Dermis blood vessel endothelial cell (primary cell): Measurements from ENCODE around the gene PCDH1. TPM values are rescaled to one million over a fixed set of nuclear protein-coding genes. Genes with fewer than 3 reads are reported as not detected.

Experiments used
- DNase-seq: peaks from one replicate; pipeline ENCODE4 v3.0.0; 2010
- total RNA-seq: library from RNA; depleted of rRNA; stranded (reverse); fragments of >200 nt; gene quantifications from 2 replicates; pipeline ENCODE4 v1.2.3, GENCODE V29; 2014

The PCDH1 gene
- total RNA-seq, 1 donor from 2014 or later, result 162 TPM

DNA sequence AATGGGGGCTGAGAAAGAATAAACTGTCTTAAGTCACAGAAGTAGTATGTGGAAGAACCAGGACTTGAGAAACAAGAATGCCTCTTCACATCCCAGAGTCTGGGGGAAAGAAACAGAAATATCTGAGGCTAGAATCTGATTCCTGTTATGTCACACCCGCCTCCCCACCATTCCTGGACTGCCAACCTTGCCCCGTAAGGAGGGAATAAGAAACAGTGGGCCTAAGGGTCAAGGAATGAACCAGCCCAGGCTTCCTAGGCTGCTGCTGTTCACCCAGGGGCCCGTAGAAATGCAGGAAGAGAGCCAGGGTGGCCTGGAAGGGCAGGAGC lies 4.3 kb downstream of the PCDH1 start:
- no peak for DNase-seq

GRCh38 chr5:141872496-141873356 lies 5.5 kb downstream of the PCDH1 start:
- DNase-seq, result no peak

GRCh38 chr5:141871870-141872269 lies 6.3 kb downstream of the PCDH1 start:
- DNase-seq, result no peak

DNA sequence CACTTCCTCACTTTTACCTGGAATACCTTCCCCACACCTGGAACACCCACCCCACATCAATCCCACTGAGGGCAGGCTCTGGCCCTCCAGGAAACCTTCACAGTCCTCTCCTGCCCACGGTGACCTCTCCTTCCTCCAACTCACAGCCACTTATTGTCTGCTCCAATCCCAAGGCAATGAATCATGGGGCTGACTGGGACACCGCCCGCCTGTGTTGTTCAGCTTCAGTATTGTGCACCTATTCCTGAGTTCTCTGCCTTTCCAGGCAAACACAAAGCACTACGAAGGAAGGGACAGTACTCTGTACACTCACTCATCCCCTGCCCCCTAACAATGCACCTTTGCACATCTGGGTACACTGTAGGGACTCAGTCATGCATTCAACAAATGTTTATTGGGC lies 7.3 kb downstream of the PCDH1 start:
- peak; percentile 76 for DNase-seq

DNA sequence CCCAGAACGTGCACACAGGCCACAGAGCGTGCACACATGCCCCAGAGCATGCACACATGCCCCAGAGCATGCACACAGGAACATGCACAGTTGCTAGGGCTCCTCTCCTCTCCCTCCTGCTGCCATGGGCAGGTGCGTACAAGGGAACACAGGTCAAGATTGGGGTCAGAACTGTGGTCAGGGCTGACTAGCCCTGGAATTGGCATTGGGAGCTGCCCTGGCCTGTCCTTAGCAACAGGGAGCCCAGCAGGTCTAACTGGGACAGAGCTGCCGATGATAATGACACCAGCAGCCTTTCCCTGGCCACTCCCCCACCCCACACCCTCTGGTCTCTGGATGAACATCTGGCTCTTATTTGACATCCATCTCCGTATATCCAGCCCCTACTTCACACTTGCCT lies 8.0 kb downstream of the PCDH1 start:
- DNase-seq, result no peak

- no peak for DNase-seq
Measured at GRCh38 chr5:141869514-141869913, 8.7 kb downstream of the PCDH1 start.

DNA sequence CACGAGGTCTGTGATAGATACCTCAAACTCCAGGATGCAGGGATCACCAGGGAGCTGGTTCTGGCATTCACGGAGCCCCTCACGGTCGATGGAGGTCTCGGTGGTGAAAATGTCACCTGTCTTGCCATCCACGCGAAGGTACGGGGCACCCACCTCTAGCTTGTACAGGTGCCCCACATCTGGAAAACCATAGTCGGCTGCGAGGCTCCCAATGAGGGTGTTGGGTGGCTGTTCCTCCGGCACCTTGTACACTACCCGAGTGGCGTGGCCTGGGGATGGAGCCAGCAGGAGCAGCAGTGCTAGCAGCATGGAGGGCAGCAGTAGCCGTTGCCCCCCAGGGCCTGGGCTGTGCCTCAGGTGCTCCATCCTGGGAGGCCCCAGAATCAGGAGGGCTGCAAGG lies 9.2 kb downstream of the PCDH1 start:
- no peak for DNase-seq

DNA sequence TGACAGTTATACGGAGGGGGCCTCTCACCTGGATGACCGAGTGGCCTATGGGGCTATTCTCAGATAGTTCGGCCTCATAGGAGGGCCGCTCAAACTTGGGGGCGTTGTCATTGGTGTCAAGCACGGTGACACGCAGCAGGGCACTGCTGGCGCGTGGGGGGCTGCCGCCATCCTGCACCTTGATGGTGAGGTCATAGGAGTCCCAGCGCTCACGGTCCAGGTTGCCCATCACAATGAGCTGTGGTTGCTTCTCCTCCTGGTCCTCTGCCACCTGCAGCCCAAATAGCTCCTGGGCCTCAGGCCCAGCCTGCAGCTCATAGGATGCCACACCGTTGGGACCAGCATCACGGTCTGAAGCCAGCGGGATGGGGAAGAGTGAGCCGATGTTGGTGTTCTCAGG lies 9.7 kb downstream of the PCDH1 start:
- DNase-seq, result no peak

DNA sequence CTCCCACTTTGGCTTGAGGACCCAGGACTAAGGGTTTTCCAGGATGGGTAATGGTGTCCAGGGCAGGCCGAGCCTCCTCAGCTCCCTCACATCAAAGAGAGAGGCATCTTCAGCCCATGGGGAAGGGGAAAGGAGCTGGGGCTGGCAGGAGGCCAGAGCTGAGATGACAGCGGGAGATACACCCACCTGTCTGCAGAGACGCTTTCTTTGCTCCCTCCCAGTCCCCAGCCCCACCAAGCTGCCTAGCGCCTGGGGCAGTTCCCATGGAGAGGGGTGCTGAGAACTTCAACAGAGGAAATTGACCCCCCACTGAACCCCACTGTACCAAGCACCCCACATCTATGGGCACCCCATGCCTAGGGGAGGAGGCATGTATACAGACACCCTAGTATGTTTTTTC lies 10.6 kb downstream of the PCDH1 start:
- no peak for DNase-seq

- no peak for DNase-seq
Measured at GRCh38 chr5:141867139-141867538, 11.1 kb downstream of the PCDH1 start.

- DNase-seq, result no peak
Measured at GRCh38 chr5:141866096-141866495, 12.1 kb downstream of the PCDH1 start.

DNA sequence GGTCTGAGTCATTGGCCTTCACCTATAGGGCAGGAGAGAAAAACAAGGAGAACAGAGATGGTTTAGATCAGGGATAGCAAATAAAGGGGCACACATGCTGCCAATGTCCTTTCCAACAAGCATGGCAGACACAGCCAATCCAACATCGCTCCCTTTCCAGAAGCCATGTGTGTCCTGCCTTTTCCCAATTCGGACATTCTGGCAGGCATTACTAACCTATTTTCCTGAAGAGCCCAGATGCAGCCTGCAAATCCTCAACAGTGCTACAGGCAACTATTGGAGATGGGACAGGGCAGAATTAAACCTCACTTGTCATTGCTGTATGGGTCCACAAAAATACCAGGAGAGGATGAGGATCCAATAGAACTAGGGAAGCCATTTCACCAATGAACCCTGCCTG lies 12.8 kb downstream of the PCDH1 start:
- DNase-seq, result no peak

DNA sequence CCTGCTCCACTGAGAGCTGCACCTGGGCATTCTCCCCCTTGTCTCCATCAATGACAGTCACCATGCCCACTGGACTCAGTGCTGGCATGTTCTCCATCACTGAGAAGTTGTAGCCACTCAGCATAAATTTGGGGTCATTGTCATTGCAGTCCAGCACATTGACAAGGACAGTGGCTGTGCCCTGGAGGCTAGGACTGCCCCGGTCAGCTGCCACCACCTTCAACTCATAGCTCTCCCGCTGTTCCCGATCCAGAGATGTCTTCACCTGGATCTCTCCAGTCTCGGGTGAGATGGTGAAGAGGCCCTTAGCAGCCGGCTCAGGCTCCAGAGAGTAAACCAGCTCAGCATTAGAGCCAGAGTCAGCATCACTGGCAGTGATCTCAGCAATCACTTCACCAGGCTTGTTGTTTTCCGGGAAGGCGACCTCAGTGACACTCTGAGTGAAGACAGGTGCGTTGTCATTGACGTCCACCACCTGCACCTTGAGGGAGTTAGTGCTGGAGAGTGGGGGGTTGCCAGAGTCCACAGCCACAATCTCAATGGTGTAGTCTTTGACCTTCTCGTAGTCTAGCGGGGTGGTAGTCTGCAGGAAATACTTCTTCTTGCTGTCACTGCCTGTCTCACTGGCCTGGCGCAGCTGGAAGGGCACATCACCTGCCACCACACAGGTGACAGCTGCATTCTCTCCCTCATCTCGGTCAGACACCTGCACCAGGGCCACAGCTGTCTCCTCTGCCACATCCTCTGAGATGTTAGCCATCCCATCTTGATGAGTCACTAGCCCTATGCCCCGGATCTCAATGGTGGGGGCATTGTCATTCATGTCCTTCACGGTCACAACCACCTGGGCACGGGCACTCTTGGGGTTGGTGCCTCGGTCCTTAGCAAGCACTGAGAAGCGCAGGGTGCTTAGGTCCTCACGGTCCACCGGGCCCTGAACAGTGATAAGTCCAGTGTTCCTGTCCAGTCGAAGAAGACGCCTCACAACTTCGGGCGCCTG lies 13.5 kb downstream of the PCDH1 start:
- peak; percentile 16 for DNase-seq

GRCh38 chr5:141863569-141864178 lies 14.5 kb downstream of the PCDH1 start:
- DNase-seq, result no peak

DNA sequence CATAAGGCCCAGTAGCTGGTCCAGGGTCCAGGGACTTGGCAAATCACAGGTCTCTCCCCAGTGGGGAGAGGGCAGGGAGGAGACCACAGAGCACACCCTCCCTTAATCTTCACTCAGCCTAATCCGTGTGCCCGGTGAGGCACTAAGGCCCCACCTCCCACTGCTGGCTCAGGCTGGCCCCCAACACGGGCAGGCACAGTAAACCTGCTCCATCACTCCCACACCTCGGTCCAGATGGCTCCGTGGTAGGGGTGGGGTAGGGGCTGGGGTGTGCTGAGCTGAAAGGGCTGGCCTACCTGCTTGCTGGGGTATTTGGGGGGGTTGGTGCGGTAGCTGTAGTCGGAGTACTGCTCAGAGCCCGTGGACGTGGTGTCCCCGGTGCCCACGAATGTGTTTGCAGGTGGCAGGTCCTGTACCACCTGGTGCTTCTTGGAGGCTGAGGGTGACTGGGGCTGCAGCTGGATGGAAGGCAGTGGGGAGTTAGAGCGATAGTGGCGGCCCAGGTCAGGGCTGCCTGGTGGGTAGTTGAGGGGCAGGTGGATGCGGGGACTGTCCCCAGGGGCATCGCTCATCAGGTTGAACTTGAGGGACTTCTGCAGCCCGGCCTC lies 15.2 kb downstream of the PCDH1 start:
- DNase-seq, result no peak

GRCh38 chr5:141861194-141861593 lies 17.0 kb downstream of the PCDH1 start:
- no peak for DNase-seq

- peak; percentile 45 for DNase-seq
Measured at GRCh38 chr5:141858079-141858765, 20.0 kb downstream of the PCDH1 start.

GRCh38 chr5:141857226-141857625 lies 21.0 kb downstream of the PCDH1 start:
- DNase-seq, result no peak

DNA sequence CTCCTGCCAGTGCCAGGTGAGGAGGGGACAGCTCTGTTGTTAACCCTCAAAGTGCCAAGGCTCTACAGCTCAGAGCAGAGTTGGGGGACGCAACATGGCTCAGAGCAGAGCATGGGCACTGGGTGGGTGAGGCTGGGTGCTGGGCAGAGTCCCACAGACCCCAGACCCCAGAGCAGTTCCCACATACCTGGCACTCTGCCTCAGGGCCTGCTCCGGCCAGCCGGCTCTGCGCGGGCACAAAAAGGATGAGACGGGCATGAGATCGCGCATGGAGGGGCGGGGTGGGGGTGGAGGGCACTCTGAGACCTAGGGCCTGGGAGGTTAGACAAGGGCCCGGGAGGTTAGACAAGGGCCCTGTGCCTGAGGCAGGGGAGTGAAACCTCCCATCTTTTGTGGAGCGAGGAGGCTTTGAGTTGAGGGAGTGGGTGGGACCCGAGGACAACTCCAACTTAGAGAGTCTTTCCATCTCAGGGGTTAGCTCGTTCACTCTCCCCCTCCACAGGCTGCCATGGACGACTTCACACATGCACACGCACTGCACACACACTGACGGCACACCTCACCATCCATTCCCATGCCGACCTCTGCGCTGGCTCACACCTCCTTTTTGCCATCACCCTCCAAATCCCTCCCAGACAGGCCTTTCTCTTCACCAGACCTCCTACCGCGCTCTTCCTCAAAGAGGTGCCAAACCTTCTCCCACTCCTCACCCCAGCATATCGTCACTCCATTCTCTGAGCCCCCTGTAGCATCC lies 22.0 kb downstream of the PCDH1 start:
- DNase-seq, result no peak

- DNase-seq, result no peak
Measured at GRCh38 chr5:141855265-141856036, 22.8 kb downstream of the PCDH1 start.
